Measurements from ENCODE around the gene PDSS1. TPM values are rescaled to one million over a fixed set of nuclear protein-coding genes. Genes with fewer than 3 reads are reported as not detected.

PDSS1 gene
- total RNA-seq, 1 experiment from 2014 or later = 18.4 TPM

GRCh38 chr10:26662864-26663263 lies 34.6 kb upstream of the PDSS1 start:
- no peak overlapping the region for H2BK20ac ChIP-seq (ENCODE audit: low read depth, low read length, poor library complexity, severe bottlenecking)
- H3K56ac ChIP-seq (ENCODE audit: insufficient read length, low read depth, low read length) = no peak overlapping the region
- no peak for TF ChIP-seq CTCF (conservative IDR thresholded peaks at IDR 0.05)
- H4K8ac ChIP-seq (replicated peaks; ENCODE audit: insufficient read length, low read depth, low read length) = no peak overlapping the region
- no peaks in the 10 kb centered on the region for H3K4me1 ChIP-seq (ENCODE audit: insufficient read depth, low read length)
- no peaks in the 10 kb centered on the region for H4K20me1 ChIP-seq (ENCODE audit: control insufficient read depth, insufficient read depth, insufficient read length)
- DNase-seq = no peak
- no peak overlapping the region for H3K4ac ChIP-seq (ENCODE audit: low read depth, low read length)
- H3K9me3 Mint-ChIP-seq = peaks cover 3 to 6% of the 10 kb centered on the region in 2 experiments; a peak in 2 of 5 replicates
- no peak overlapping the region for H2AK5ac ChIP-seq (ENCODE audit: insufficient read length, low read length)
- no peak overlapping the region for H3K18ac ChIP-seq (ENCODE audit: insufficient read length, low read depth, low read length)
- H3K23ac ChIP-seq (ENCODE audit: insufficient read length, low read depth, low read length) = no peak overlapping the region
- H3K79me2 ChIP-seq (ENCODE audit: insufficient read depth, low read length) = no peaks in the 10 kb centered on the region
- no peak overlapping the region for H3T11ph ChIP-seq (ENCODE audit: low read length)
- no peak overlapping the region for H2BK15ac ChIP-seq (ENCODE audit: low read depth, low read length)
- no peaks in the 10 kb centered on the region; a peak in 1 of 4 replicates for H3K4me1 Mint-ChIP-seq
- no peak overlapping the region for H3K4me3 Mint-ChIP-seq
- H2BK5ac ChIP-seq (ENCODE audit: insufficient read length, low read length) = no peak overlapping the region
- no peaks in the 10 kb centered on the region for H3K9me3 ChIP-seq (ENCODE audit: control insufficient read depth, low read depth, low read length)
- H2AFZ ChIP-seq (ENCODE audit: low read length) = no peak overlapping the region
- no peaks in the 10 kb centered on the region for H3K23me2 ChIP-seq (ENCODE audit: insufficient read length, low read depth, low read length, poor library complexity, severe bottlenecking)
- H3K27me3 Mint-ChIP-seq (ENCODE audit: low read depth) = peaks cover 2% of the 10 kb centered on the region; the same call in 1 of the 2 replicates
- no peak overlapping the region for H2BK120ac ChIP-seq (ENCODE audit: low read depth, low read length, poor library complexity, severe bottlenecking)
- no peaks in the 10 kb centered on the region for H3K79me1 ChIP-seq (ENCODE audit: insufficient read depth, low read depth, low read length, poor library complexity, severe bottlenecking)
- WGBS (ENCODE audit: extremely low coverage, insufficient read length, low lambda C conversion rate) = no CpG with 5 or more reads among the region's 2 CpGs
- no peak overlapping the region for H3K4me2 ChIP-seq (ENCODE audit: insufficient read depth, insufficient read length, low read length)
- no peak overlapping the region for H3K27ac Mint-ChIP-seq
- no peak overlapping the region for H4K91ac ChIP-seq (ENCODE audit: insufficient read length, low read depth, low read length)
- no peak overlapping the region for H2BK12ac ChIP-seq (ENCODE audit: insufficient read length, low read depth, low read length)
- H3K27ac ChIP-seq (ENCODE audit: insufficient read length, low read depth, low read length) = no peak overlapping the region
- no peak overlapping the region for H3K9ac ChIP-seq (ENCODE audit: extremely low read depth, insufficient read length, low read length)
- H3K14ac ChIP-seq (ENCODE audit: insufficient read depth, low read length) = no peak overlapping the region
- H4K5ac ChIP-seq (ENCODE audit: insufficient read length, low read depth, low read length) = no peak overlapping the region
- H3K27me3 ChIP-seq (ENCODE audit: insufficient read depth, low read length) = no peaks in the 10 kb centered on the region
- peaks cover 0 to 4% (median 0%) of the 10 kb centered on the region in 3 experiments; a peak in 1 of 7 replicates for H3K36me3 Mint-ChIP-seq (ENCODE audit: insufficient read depth in 1 of 3, low read depth in 3 of 3)
